Uterus (tissue), 2 donors: ENCODE measurements around the gene IL32.

Experiments
- CTCF ChIP-seq, 4 experiments: fragments of 200-600 bp in 2 of 4; fragments of 450-650 bp in 2 of 4; sonication (generic) in 2 of 4; IDR thresholded peaks; one replicate each; pipeline ENCODE4 v1.5.1; 2016 to 2019; ENCODE audit warnings: antibody characterized with exemption in 4 of 4, mild to moderate bottlenecking in 2 of 4, moderate library complexity in 1 of 4
- POLR2A ChIP-seq, 2 donors: fragments of 450-650 bp; IDR thresholded peaks; one replicate each; pipeline ENCODE4 v1.6.1; 2016; ENCODE audit warnings: antibody characterized with exemption in 2 of 2, mild to moderate bottlenecking in 1 of 2, moderate library complexity in 1 of 2

GRCh38 chr16:3051009-3051408 lies 14.4 kb upstream of the IL32 start:
- TF ChIP-seq CTCF (IDR thresholded peaks at IDR 0.05) = no peak
- TF ChIP-seq POLR2A (IDR thresholded peaks at IDR 0.05) = no peak
